Measurements from ENCODE around the gene MLLT3.

Gene MLLT3

DNA sequence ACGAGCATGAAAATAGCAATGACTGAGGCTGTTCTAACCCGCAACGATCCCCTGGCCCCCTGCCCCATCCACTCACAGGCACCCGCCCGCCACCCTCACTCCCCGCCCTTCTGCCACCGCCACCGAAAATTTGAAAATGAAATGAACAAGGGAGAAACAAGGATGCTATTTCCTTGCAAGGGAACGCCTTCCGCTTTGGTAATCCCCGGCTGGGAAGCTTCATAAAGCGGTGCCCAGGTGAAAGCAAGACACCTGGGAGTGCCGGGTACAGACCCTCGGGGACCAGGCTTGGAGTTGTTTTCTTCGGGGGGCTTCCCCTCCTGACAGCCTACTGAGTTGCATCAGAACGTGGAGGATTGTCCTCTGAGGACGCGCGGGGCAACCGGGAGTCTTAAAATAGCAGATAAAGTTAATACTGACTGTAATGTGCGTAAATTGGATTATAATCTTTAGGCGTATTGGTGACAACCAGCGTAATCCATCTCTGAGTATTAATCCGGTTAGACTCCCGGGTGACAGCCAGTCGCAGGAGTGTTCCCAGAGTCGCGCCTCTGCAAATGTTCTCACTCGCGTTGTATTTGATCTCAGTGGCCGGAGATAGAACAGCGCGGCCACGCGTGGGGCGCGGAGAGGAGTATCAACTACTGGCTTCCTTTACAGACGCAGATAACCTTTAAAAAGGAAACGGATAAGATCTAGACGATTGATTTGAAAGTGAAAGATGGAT is 885 bp upstream of the MLLT3 start:
- peak overlapping the region; percentile 75 for H3K9ac ChIP-seq (ENCODE audit: low read length)

GRCh38 chr9:20621471-20622329 is 599 bp downstream of the MLLT3 start:
- no peaks in the 10 kb centered on the region for H3K36me3 ChIP-seq (ENCODE audit: control insufficient read depth, insufficient read depth, low read length)
- H3K27ac ChIP-seq (ENCODE audit: low read depth, low read length), result peak overlapping the region; percentile 88
- H3K27me3 ChIP-seq (ENCODE audit: control insufficient read depth, insufficient read depth, low read length), result no peaks in the 10 kb centered on the region
- peaks cover 2% of the 10 kb centered on the region for H3K4me1 ChIP-seq (ENCODE audit: control insufficient read depth, insufficient read depth, low read length)
- H3K9ac ChIP-seq (ENCODE audit: low read length), result peak overlapping the region; percentile 51
- peak overlapping the region; percentile 90 for H3K4me3 ChIP-seq (ENCODE audit: low read length)

More for the DNA sequence above, 885 bp upstream of the MLLT3 start:
- peak overlapping the region; percentile 88 for H3K27ac ChIP-seq (ENCODE audit: low read depth, low read length)
- H3K36me3 ChIP-seq (ENCODE audit: control insufficient read depth, insufficient read depth, low read length), result no peaks in the 10 kb centered on the region
- peaks cover 2% of the 10 kb centered on the region for H3K4me1 ChIP-seq (ENCODE audit: control insufficient read depth, insufficient read depth, low read length)
- no peaks in the 10 kb centered on the region for H3K27me3 ChIP-seq (ENCODE audit: control insufficient read depth, insufficient read depth, low read length)
- peak overlapping the region; percentile 88 for H3K4me3 ChIP-seq (ENCODE audit: low read length)

DNA sequence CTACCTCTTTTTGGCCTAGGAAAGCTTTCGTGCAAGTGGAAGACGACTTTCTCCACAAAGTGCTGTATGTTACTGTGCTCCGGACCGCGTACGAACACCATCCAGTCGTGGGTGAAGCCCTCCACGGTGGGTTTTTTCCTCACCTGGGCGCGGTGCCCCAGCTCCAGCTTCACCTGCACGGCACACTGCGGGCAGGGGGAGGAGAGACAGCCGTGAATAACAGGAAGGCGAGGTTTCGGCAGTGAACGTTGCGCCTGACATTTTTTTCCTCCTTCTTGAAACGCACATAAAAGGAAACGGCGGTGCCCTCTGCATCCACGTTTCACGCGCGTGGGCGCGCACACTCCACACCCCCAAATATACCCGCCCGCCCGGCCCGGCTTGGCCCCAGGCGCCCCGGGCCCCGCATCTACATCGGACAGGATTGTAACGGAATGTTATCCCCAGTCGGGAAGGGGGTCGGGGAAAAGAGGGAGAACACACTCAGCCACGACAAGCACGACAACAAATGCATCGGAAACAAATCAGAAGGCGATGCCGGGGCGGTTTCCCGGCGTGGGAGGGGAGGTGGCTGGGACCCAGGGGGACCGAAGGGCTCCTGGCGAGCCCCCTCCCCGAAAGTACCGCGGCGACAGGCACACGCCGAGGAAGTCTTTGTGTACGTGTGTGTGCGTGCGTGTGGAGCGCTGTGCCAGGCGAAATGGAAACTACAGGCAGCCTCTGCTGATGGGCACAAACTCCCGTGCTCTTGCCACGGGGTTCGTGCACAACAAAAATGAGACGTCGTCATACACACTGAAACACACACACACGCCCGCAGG is 1.4 kb downstream of the MLLT3 start:
- Histone ChIP-seq H3K4me3 (ENCODE audit: low read length) (peak overlapping the region; percentile 90), H3K9ac (ENCODE audit: low read length) (peak overlapping the region; percentile 83), H3K27me3 (ENCODE audit: control insufficient read depth, insufficient read depth, low read length) (no peaks in the 10 kb centered on the region), H3K36me3 (ENCODE audit: control insufficient read depth, insufficient read depth, low read length) (no peaks in the 10 kb centered on the region), H3K27ac (ENCODE audit: low read depth, low read length) (peak overlapping the region; percentile 88), H3K4me1 (ENCODE audit: control insufficient read depth, insufficient read depth, low read length) (peaks cover 5% of the 10 kb centered on the region)

- Histone ChIP-seq H3K27ac (ENCODE audit: low read depth, low read length) (peak overlapping the region; percentile 46), H3K4me1 (ENCODE audit: control insufficient read depth, insufficient read depth, low read length) (peaks cover 5% of the 10 kb centered on the region), H3K27me3 (ENCODE audit: control insufficient read depth, insufficient read depth, low read length) (no peaks in the 10 kb centered on the region), H3K9ac (ENCODE audit: low read length) (no peak overlapping the region), H3K36me3 (ENCODE audit: control insufficient read depth, insufficient read depth, low read length) (no peaks in the 10 kb centered on the region), H3K4me3 (ENCODE audit: low read length) (peak overlapping the region; percentile 90)
Observed at GRCh38 chr9:20619487-20620200, 2.7 kb downstream of the MLLT3 start.

DNA sequence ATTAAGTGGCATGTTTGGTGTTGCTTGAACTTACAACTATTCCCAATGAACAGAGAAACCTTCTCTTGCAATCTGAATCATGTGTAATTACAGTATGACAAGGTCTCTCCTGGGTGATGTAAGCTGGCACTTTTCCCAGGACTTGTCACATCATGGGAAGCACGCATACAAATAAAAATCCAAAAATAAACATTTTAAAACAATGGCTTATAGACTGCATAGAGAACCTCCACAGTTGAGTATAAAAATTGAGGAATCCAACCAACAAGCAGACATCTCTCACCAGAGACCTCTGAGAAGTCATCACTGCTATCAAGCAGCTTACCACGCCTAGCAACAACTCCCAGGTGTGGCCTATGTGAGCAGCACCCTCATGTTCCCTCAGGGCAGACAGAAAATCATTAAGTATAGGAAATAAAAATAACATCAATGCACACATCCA is 3.9 kb downstream of the MLLT3 start:
- Histone ChIP-seq H3K9ac (ENCODE audit: low read length) (no peak overlapping the region), H3K27me3 (ENCODE audit: control insufficient read depth, insufficient read depth, low read length) (no peaks in the 10 kb centered on the region), H3K4me3 (ENCODE audit: low read length) (no peak overlapping the region), H3K36me3 (ENCODE audit: control insufficient read depth, insufficient read depth, low read length) (no peaks in the 10 kb centered on the region), H3K4me1 (ENCODE audit: control insufficient read depth, insufficient read depth, low read length) (peaks cover 5% of the 10 kb centered on the region), H3K27ac (ENCODE audit: low read depth, low read length) (no peak overlapping the region)

- H3K4me3 ChIP-seq (ENCODE audit: low read length), result no peak overlapping the region
- H3K27ac ChIP-seq (ENCODE audit: low read depth, low read length), result no peak overlapping the region
- no peaks in the 10 kb centered on the region for H3K36me3 ChIP-seq (ENCODE audit: control insufficient read depth, insufficient read depth, low read length)
- no peak overlapping the region for H3K9ac ChIP-seq (ENCODE audit: low read length)
- peaks cover 5% of the 10 kb centered on the region for H3K4me1 ChIP-seq (ENCODE audit: control insufficient read depth, insufficient read depth, low read length)
- no peaks in the 10 kb centered on the region for H3K27me3 ChIP-seq (ENCODE audit: control insufficient read depth, insufficient read depth, low read length)
Observed at GRCh38 chr9:20616808-20617207, 5.5 kb downstream of the MLLT3 start.

- Histone ChIP-seq H3K4me3 (ENCODE audit: low read length) (no peak overlapping the region), H3K4me1 (ENCODE audit: control insufficient read depth, insufficient read depth, low read length) (peaks cover 16% of the 10 kb centered on the region), H3K9ac (ENCODE audit: low read length) (no peak overlapping the region), H3K27ac (ENCODE audit: low read depth, low read length) (no peak overlapping the region), H3K27me3 (ENCODE audit: control insufficient read depth, insufficient read depth, low read length) (no peaks in the 10 kb centered on the region), H3K36me3 (ENCODE audit: control insufficient read depth, insufficient read depth, low read length) (no peaks in the 10 kb centered on the region)
Observed at GRCh38 chr9:20614602-20615216, 7.6 kb downstream of the MLLT3 start.

DNA sequence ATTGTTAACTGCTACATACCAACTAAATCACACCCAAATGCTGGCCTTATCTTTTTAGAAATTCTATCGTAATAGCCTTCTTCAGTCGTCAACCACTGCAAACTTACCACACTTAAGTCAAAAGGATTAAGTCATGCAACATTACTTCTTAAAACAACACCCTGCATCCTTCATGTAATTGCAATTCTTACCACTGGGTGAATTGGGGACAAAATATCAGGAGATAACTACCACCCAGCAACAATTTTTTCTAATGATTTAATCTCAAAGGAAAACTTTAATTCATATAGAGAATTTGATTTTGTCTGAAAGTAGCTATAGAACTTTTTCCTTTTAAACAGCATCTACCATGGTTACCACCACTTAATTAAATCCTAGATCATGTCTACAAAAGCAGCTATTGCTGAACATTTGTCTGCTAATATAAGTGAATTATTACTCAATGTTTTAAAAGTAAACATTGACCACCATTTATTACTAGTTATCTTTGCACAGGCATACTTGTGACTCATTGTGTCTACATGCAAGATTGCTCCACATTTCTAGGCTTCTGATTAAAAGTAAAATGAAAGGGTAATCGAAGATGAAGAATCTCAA is 10.5 kb downstream of the MLLT3 start:
- Histone ChIP-seq H3K4me3 (ENCODE audit: low read length) (no peak overlapping the region), H3K9ac (ENCODE audit: low read length) (no peak overlapping the region), H3K27ac (ENCODE audit: low read depth, low read length) (no peak overlapping the region)

DNA sequence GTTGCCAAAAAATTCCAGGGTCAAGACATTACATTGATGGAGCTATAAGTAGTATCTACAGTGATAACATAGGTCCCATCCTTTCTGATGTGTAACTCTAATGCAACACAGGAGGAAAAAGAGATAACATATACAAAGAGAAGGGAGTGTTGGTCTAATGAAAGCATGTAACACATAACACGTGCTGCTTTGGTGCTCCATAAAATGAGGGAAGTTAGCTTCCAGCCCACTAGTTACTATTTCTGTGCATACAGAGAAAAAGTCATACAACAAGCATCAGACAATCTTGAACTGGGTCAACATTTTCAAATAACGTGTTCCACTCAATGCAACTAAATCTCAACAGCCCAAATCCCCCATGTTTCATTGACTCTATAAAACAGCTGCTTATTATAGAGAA is 11.7 kb downstream of the MLLT3 start:
- H3K27ac ChIP-seq (ENCODE audit: low read depth, low read length), result no peak overlapping the region
- H3K36me3 ChIP-seq (ENCODE audit: control insufficient read depth, insufficient read depth, low read length), result no peaks in the 10 kb centered on the region
- no peak overlapping the region for H3K9ac ChIP-seq (ENCODE audit: low read length)
- no peaks in the 10 kb centered on the region for H3K27me3 ChIP-seq (ENCODE audit: control insufficient read depth, insufficient read depth, low read length)
- H3K4me3 ChIP-seq (ENCODE audit: low read length), result no peak overlapping the region
- peaks cover 17% of the 10 kb centered on the region for H3K4me1 ChIP-seq (ENCODE audit: control insufficient read depth, insufficient read depth, low read length)

More for the DNA sequence above, 10.5 kb downstream of the MLLT3 start:
- Histone ChIP-seq H3K36me3 (ENCODE audit: control insufficient read depth, insufficient read depth, low read length) (no peaks in the 10 kb centered on the region), H3K27me3 (ENCODE audit: control insufficient read depth, insufficient read depth, low read length) (no peaks in the 10 kb centered on the region), H3K4me1 (ENCODE audit: control insufficient read depth, insufficient read depth, low read length) (peaks cover 14% of the 10 kb centered on the region)

DNA sequence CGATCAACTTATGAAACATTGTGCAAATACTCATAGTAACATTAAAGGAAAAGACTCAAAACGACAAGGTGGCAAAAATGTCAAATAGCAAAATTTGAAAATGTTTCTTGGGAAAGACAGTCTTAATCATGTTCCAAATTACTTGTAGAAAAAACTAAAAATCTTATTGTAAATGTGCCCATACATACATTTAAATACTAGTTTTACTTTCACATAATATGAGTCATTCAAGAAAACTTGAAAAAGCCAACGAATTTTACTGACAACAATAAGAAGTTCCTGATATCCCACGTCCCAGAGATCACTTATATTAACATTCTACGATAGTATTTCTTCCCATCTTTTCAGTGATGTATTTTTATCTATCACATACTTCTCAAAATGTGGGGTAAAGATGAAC is 13.7 kb downstream of the MLLT3 start:
- Histone ChIP-seq H3K36me3 (ENCODE audit: control insufficient read depth, insufficient read depth, low read length) (no peaks in the 10 kb centered on the region), H3K9ac (ENCODE audit: low read length) (no peak overlapping the region), H3K27me3 (ENCODE audit: control insufficient read depth, insufficient read depth, low read length) (no peaks in the 10 kb centered on the region), H3K4me1 (ENCODE audit: control insufficient read depth, insufficient read depth, low read length) (peaks cover 22% of the 10 kb centered on the region), H3K27ac (ENCODE audit: low read depth, low read length) (no peak overlapping the region), H3K4me3 (ENCODE audit: low read length) (no peak overlapping the region)

GRCh38 chr9:20606652-20607051 is 15.6 kb downstream of the MLLT3 start:
- Histone ChIP-seq H3K36me3 (ENCODE audit: control insufficient read depth, insufficient read depth, low read length) (no peaks in the 10 kb centered on the region), H3K9ac (ENCODE audit: low read length) (no peak overlapping the region), H3K4me1 (ENCODE audit: control insufficient read depth, insufficient read depth, low read length) (peaks cover 35% of the 10 kb centered on the region), H3K4me3 (ENCODE audit: low read length) (no peak overlapping the region), H3K27ac (ENCODE audit: low read depth, low read length) (no peak overlapping the region), H3K27me3 (ENCODE audit: control insufficient read depth, insufficient read depth, low read length) (no peaks in the 10 kb centered on the region)
